Posterior cingulate gyrus (tissue), 11 donors: Measurements from ENCODE around the gene MAD1L1.
"Not testable (repeated sequence)": the region's sequence is repeated elsewhere in the genome, so short reads cannot be mapped to it uniquely, and the experiment has no call there.

Experiments used
- DNase-seq, 10 donors: peaks; one replicate each; pipeline versions ENCODE4 v3.0.0 to v3.0.0-alpha.2; 2020 to 2021; ENCODE audit warnings: mixed read lengths in 3 of 10
- intact Hi-C: fragments of 100-400 bp; cut with DNase I; formaldehyde crosslinking; loops from one replicate; pipeline ENCODE4 v1.15.1; 2023

The MAD1L1 gene

GRCh38 chr7:1824151-1824881, 408.4 kb downstream of the MAD1L1 start:
- DNase-seq, result peak in 3 of 10 donors; percentile 4 to 54 (median 47)
- intact Hi-C loops, result not testable (repeated sequence)

GRCh38 chr7:1823376-1824150, 409.2 kb downstream of the MAD1L1 start:
- intact Hi-C loops, result no loop called here
- DNase-seq, result peak in 3 of 10 donors; percentile 4 to 80 (median 75)

GRCh38 chr7:1819259-1819841, 413.4 kb downstream of the MAD1L1 start:
- DNase-seq, result peak in 2 of 10 donors; percentile 60 to 76
- intact Hi-C loops, result no loop called here

GRCh38 chr7:1818575-1819258, 414.0 kb downstream of the MAD1L1 start:
- DNase-seq, result peak in 2 of 10 donors; percentile 63 to 74
- intact Hi-C loops, result no loop called here

- intact Hi-C loops, result no loop called here
- peak in 1 of 10 donors; percentile 66 for DNase-seq
Observed at GRCh38 chr7:1817061-1817712, 415.6 kb downstream of the MAD1L1 start.

GRCh38 chr7:1816451-1816850, 416.3 kb downstream of the MAD1L1 start:
- peak in 1 of 10 donors; percentile 26 for DNase-seq
- intact Hi-C loops, result not testable (repeated sequence)

- intact Hi-C loops, result not testable (repeated sequence)
- peak in 2 of 10 donors; percentile 69 to 71 for DNase-seq
Observed at GRCh38 chr7:1815551-1816281, 417.0 kb downstream of the MAD1L1 start.

GRCh38 chr7:1815051-1815481, 417.7 kb downstream of the MAD1L1 start:
- intact Hi-C loops, result no loop called here

GRCh38 chr7:1814089-1814811, 418.5 kb downstream of the MAD1L1 start:
- DNase-seq, result peak in 2 of 10 donors; percentile 84
- intact Hi-C loops, result no loop called here

More at GRCh38 chr7:1815051-1815481, 417.7 kb downstream of the MAD1L1 start:
- DNase-seq, result peak in 2 of 10 donors; percentile 62 to 71

GRCh38 chr7:1813394-1814088, 419.2 kb downstream of the MAD1L1 start:
- peak in 1 of 10 donors; percentile 81 for DNase-seq
- intact Hi-C loops, result no loop called here

GRCh38 chr7:1812509-1813393, 420.0 kb downstream of the MAD1L1 start:
- intact Hi-C loops, result no loop called here
- DNase-seq, result no peak

- intact Hi-C loops, result no loop called here
- DNase-seq, result peak in 1 of 10 donors; percentile 62
Observed at GRCh38 chr7:1811850-1812508, 420.8 kb downstream of the MAD1L1 start.

GRCh38 chr7:1810961-1811849, 421.5 kb downstream of the MAD1L1 start:
- peak in 3 of 10 donors; percentile 45 to 80 (median 78) for DNase-seq
- intact Hi-C loops, result no loop called here

GRCh38 chr7:1810521-1810920, 422.2 kb downstream of the MAD1L1 start:
- intact Hi-C loops, result no loop called here
- DNase-seq, result peak in 3 of 10 donors; percentile 33 to 72 (median 67)

GRCh38 chr7:1809601-1810258, 423.0 kb downstream of the MAD1L1 start:
- intact Hi-C loops, result no loop called here
- peak in 2 of 10 donors; percentile 77 to 80 for DNase-seq
